Thyroid gland (tissue), 4 donors: ENCODE data around the gene NUAK1. TPM values are rescaled to one million over a fixed set of nuclear protein-coding genes. Genes with fewer than 3 reads are reported as not detected.

Source experiments
- DNase-seq, 2 donors: peaks; one replicate each; pipeline ENCODE4 v3.0.0-alpha.2; 2019
- H3K27ac ChIP-seq, 3 donors: fragments of 200-600 bp; sonication (generic); 1 replicate in 2 of 3; 2 replicates in 1 of 3; pipeline ENCODE4 v1.5.1; 2016 to 2019; ENCODE audit warnings: mild to moderate bottlenecking in 1 of 3, moderate library complexity in 1 of 3
- H3K27me3 ChIP-seq: fragments of 200-600 bp; sonication (generic); one replicate; pipeline ENCODE4 v1.5.1; 2019
- H3K36me3 ChIP-seq, 2 donors: fragments of 200-600 bp; sonication (generic); one replicate each; pipeline ENCODE4 v1.5.1; 2016 to 2019
- H3K4me1 ChIP-seq, 2 donors: fragments of 200-600 bp; sonication (generic); one replicate each; pipeline ENCODE4 v1.5.1; 2017 to 2019
- H3K4me3 ChIP-seq, 3 donors: fragments of 200-600 bp; sonication (generic); replicated peaks in 1 of 3; 1 replicate in 2 of 3; 2 replicates in 1 of 3; pipeline ENCODE4 v1.5.1; 2016; ENCODE audit warnings: mild to moderate bottlenecking in 1 of 3
- H3K9me3 ChIP-seq: fragments of 200-600 bp; sonication (generic); one replicate; pipeline ENCODE4 v1.5.1; 2017
- POLR2A ChIP-seq, 2 donors: fragments of 450-650 bp; IDR thresholded peaks; one replicate each; pipeline ENCODE4 v1.6.1; 2017; ENCODE audit warnings: antibody characterized with exemption in 2 of 2, mild to moderate bottlenecking in 2 of 2, moderate library complexity in 1 of 2
- WGBS, 2 donors: methylation state at CpG; one replicate each; pipeline ENCODE4 v1.1.5; 2017; 5-methylcytosine and 5-hydroxymethylcytosine counted together
- intact Hi-C: fragments of 100-400 bp; cut with DNase I; formaldehyde crosslinking; loops from one replicate; pipeline ENCODE4 v1.15.1; 2023
- total RNA-seq, 4 donors: library from RNA; depleted of rRNA; stranded (reverse); fragments of >200 nt; gene quantifications; one replicate each; pipeline ENCODE4 v1.2.3, GENCODE V29; 2016
- TF ChIP-seq, protein P1 (sequence below), 6 experiments: fragments of 200-600 bp in 3 of 6; fragments of 450-650 bp in 3 of 6; sonication (generic) in 3 of 6; IDR thresholded peaks; one replicate each; pipeline ENCODE4 v1.5.1; 2016 to 2019; ENCODE audit warnings: antibody characterized with exemption in 6 of 6, mild to moderate bottlenecking in 2 of 6, inconsistent platforms in 1 of 6, moderate library complexity in 1 of 6

Gene NUAK1
- total RNA-seq, 4 donors from 2014 or later, result 4.5 to 38.4 (median 10.6) TPM

DNA sequence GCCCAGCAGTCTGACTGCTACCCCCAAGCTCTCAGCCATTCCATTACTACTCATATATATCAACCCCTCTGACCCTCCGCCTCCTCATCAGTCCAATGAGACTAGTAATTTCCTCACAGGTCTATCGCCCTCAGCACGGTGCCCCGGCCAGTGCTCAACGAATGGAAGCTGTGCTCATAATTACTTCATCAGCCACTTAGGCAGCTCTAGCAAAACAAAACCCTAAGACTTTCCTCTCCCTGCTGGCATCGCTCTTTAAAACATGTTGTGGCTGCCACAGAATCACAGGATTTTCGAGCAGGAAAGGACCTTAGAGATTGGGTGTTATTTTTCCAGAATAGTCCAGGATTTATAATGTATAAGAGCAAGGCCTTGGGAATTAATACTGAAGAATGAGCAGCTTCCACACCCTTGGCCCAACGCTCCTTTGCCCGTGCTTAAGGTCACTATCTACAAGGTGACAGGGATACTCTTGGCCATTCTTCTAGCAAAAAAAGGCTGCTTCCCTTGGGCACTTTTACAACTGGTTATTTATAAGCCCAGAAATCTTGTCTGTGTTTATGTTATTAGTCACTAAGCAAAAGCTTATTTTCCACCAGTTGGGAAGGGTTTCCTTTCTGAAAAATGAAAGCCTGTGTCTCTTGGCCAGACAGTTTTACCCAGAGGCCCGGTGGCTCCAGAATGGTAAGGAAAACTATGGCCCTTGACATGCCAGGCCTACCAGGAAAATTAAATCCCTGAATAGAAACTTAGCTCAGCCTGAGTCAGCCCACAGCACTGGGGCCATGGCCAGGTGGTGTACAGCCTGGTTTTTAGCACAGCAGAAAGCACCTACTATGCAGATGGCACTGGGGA, 47.9 kb downstream of the NUAK1 start:
- H3K36me3 ChIP-seq, result no peaks in the 10 kb centered on the region
- DNase-seq, result no peak
- no peaks in the 10 kb centered on the region for H3K27me3 ChIP-seq
- TF ChIP-seq, protein P1, sequence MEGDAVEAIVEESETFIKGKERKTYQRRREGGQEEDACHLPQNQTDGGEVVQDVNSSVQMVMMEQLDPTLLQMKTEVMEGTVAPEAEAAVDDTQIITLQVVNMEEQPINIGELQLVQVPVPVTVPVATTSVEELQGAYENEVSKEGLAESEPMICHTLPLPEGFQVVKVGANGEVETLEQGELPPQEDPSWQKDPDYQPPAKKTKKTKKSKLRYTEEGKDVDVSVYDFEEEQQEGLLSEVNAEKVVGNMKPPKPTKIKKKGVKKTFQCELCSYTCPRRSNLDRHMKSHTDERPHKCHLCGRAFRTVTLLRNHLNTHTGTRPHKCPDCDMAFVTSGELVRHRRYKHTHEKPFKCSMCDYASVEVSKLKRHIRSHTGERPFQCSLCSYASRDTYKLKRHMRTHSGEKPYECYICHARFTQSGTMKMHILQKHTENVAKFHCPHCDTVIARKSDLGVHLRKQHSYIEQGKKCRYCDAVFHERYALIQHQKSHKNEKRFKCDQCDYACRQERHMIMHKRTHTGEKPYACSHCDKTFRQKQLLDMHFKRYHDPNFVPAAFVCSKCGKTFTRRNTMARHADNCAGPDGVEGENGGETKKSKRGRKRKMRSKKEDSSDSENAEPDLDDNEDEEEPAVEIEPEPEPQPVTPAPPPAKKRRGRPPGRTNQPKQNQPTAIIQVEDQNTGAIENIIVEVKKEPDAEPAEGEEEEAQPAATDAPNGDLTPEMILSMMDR (IDR thresholded peaks at IDR 0.05), result no peak
- no peak for TF ChIP-seq POLR2A (IDR thresholded peaks at IDR 0.05)
- H3K27ac ChIP-seq, result peak overlapping the region; percentile 48 to 72 (median 48)
- no peaks in the 10 kb centered on the region for H3K9me3 ChIP-seq
- peaks cover 0 to 25% of the 10 kb centered on the region in 2 donors for H3K4me1 ChIP-seq
- 62 to 64% methylated on average over 10 of the region's 10 CpGs for WGBS, 2 donors
- intact Hi-C loops, result no loop called here
- no peak overlapping the region for H3K4me3 ChIP-seq

DNA sequence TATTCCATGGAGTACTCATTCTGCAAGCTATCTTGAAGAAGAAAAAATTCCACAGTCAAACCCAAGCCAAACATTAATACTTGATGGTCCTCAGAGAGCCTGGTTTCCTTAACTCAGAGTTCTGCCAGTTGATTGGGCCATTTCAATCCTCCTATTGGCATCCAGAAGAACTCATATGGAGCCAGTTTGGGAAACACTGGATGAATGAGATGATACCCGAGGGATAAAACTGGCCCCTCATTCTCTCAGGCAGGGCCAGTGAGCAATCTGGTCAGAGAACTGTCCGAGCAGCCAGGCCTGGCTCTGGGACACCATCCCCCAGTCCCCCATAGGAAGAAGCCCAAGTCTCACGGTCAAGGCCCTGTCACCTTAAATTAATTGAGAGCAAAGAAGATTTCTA, 48.8 kb downstream of the NUAK1 start:
- Histone ChIP-seq H3K9me3 (no peaks in the 10 kb centered on the region), H3K4me3 (no peak overlapping the region), H3K27ac (peak overlapping the region in 2 of 3 donors; percentile 48 to 72), H3K27me3 (no peaks in the 10 kb centered on the region), H3K4me1 (peaks cover 0 to 25% of the 10 kb centered on the region in 2 donors), H3K36me3 (no peaks in the 10 kb centered on the region)
- no peak for DNase-seq
- WGBS, 2 donors, result 65 to 76% methylated on average over 3 of the region's 3 CpGs
- no peak for TF ChIP-seq POLR2A (IDR thresholded peaks at IDR 0.05)
- TF ChIP-seq, protein P1 (IDR thresholded peaks at IDR 0.05), result no peak
- intact Hi-C loops, result no loop called here

GRCh38 chr12:106088811-106089485, 49.8 kb downstream of the NUAK1 start:
- peak overlapping the region in 2 of 3 donors; percentile 23 to 38 for H3K27ac ChIP-seq
- H3K4me3 ChIP-seq, result no peak overlapping the region
- WGBS, 2 donors, result 62 to 74% methylated on average over 9 of the region's 9 CpGs
- no peak for DNase-seq
- H3K4me1 ChIP-seq, result peaks cover 0 to 25% of the 10 kb centered on the region in 2 donors
- intact Hi-C loops, result no loop called here
- H3K27me3 ChIP-seq, result no peaks in the 10 kb centered on the region
- H3K9me3 ChIP-seq, result no peaks in the 10 kb centered on the region
- H3K36me3 ChIP-seq, result no peaks in the 10 kb centered on the region
- TF ChIP-seq, protein P1 (IDR thresholded peaks at IDR 0.05), result no peak
- no peak for TF ChIP-seq POLR2A (IDR thresholded peaks at IDR 0.05)

GRCh38 chr12:106088246-106088808, 50.4 kb downstream of the NUAK1 start:
- TF ChIP-seq POLR2A (IDR thresholded peaks at IDR 0.05), result no peak
- TF ChIP-seq, protein P1 (IDR thresholded peaks at IDR 0.05), result no peak
- Histone ChIP-seq H3K27ac (no peak overlapping the region), H3K27me3 (no peaks in the 10 kb centered on the region), H3K4me1 (peaks cover 0 to 25% of the 10 kb centered on the region in 2 donors), H3K36me3 (no peaks in the 10 kb centered on the region), H3K9me3 (no peaks in the 10 kb centered on the region), H3K4me3 (no peak overlapping the region)
- 82 to 83% methylated on average over 4 of the region's 4 CpGs for WGBS, 2 donors
- intact Hi-C loops, result no loop called here
- no peak for DNase-seq
